ENCODE measurements around the gene KRTAP22-2.

KRTAP22-2 gene

DNA sequence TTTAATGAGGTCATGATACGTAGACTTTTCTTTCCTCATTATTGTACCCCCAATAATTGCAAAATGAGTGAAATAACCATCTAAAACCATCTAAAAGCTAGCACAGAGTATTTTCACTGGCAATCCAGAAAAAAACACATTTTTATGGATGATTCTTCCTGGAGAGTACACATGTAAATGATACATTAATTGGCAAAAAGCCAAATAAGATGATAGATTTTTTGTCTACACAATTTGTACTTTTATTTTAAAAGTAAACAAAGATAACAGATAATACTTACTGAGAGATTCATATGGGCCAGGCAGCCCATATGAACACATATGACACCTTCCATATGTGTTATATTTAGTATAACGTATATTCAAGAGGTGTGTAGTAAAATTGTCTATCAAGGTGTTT lies 26.6 kb downstream of the KRTAP22-2 start:
- DNase-seq (ENCODE audit: low read depth in 2 of 2, low spot score in 1 of 2), result no peak

DNA sequence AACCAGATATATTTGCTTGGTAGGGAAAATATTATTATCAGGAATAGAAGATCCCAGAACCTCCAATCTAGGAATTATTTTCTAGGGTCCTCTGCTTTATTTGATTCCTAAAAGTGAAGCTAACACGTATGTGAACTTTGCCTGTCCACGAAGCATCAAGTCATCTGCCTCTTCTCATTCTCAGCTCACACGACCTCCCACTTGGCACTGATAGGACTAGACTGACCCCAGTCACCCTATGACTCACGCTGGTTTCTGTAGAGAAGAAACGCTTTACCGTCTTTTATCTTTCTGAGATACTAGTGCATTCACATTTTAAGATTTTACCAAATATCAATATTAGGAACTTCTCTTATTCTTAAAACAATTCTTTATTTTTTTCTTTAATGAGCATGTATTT lies 27.1 kb downstream of the KRTAP22-2 start:
- no peak for DNase-seq (ENCODE audit: low read depth in 2 of 2, low spot score in 1 of 2)

DNA sequence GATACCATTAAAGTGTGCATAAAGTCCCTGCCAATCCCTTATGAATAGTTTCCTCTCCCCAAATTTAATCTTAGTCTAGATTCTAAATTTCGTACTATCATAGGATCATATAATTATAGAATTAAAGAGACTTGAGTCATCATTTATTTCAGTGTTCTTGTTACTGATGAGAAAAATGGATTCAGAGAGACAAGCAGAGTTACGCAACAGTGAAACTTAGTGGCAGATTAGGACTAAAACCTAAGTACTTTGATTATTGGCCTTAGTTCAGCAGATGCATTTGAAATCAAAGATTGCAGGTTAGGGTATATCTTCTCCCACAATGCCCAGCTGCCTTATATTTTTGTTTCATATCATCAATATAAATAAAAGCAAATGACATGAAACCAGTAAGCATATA lies 28.2 kb downstream of the KRTAP22-2 start:
- no peak for DNase-seq (ENCODE audit: low read depth in 2 of 2, low spot score in 1 of 2)

DNA sequence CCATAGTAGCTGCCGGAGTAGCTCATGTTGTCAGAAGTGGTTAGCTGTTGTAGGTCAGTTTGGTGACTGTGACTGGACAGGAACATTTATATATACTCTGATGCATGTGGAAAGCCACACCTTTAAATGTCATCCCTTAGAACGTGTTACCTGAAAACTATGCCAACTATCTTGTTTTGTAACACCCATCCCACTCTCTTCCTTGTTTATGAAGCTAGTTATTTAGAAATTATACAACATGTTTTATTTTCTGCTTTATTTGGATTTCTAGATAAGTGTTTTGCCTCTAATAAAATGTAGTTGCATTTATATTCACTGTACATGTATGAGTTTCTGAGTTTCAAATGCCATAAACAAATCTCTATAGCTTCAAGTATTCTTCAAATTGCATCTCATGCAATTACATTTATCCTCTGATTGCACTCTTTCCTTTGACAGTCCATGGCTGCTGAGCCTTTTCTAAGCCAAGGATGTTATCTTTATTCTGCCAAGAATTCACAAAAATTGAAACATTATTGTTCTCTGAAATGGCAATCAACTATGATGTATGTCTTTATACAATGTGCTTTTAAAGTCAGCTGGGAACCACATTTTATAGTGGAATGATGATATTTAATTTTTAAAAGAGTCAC lies 28.8 kb downstream of the KRTAP22-2 start, which contains the start of gene KRTAP19-7:
Gene KRTAP19-7 (minus strand): TSS at position 51 of the 632 bp plus-strand sequence. CDS start 25 bp downstream, at position 26.
- no peak for DNase-seq (ENCODE audit: low read depth in 2 of 2, low spot score in 1 of 2)

DNA sequence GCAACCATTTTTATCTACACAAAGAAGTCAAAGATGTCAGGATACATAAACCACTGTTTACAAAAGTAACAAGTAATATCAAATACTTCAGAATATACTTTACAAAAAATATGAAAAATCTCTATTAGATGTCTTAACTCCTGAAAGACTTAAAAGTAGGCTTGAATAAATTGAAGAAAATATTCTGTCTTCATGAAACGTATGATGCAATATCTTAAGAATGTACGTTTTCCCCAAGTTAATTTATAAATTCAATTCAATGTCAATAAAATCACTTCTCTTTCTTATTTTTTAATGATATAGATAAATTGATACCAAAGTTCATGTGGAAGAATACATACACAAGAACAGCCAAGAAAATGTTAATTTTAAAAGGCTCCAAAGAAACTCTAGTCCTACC lies 35.1 kb downstream of the KRTAP22-2 start:
- no peak for DNase-seq (ENCODE audit: low read depth in 2 of 2, low spot score in 1 of 2)

DNA sequence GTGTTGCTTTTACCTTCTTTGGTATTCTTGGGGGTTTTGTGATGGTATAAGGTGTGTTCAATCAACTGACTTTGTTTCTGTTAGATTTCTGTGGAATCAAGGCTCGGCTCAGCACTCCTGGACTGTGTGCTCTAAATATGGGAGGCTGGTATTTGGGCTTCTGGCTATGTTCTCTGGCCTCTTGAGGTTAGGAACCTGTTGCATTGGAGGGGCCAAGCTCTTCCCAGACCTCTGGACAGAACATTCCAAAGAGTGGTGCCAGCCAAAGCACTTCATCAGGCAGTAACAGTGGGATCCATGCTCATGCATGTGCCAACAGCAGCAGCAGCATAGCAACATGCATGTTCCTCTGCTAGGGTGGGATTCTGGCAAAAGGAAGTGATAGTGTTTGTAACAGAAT lies 37.4 kb downstream of the KRTAP22-2 start:
- DNase-seq (ENCODE audit: low read depth in 2 of 2, low spot score in 1 of 2), result no peak

DNA sequence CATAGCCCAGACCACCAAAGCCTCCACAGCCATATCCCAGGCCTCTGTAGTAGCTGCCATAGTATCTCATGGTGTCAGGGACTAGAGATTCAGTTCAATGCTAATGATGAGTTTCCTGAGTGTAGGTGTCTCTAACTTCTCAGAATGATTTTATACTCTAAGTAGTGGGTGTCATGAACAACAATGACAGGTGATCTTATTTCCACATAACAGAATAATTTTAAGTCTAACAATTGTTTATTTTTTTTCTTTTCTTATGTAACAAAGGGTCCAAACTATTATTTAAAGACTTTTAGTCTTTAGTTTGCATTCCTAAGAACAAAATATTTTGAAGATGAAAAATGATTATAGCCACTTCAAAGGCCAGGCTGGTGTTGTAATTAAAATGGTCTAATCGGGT lies 48.4 kb downstream of the KRTAP22-2 start, which contains the start of gene KRTAP19-6:
Gene KRTAP19-6 (minus strand): TSS at position 101 of the 400 bp plus-strand sequence. CDS start 31 bp downstream, at position 70.
- DNase-seq (ENCODE audit: low read depth in 2 of 2, low spot score in 1 of 2), result no peak

All from stimulated activated CD8-positive, alpha-beta memory T cell treated with anti-CD3 and anti-CD28 coated beads, Interleukin-4, amount 100 ng/mL, for 1 hour (primary cell).